ENCODE results near the gene STS.

Gene STS

GRCh38 chrX:7147413-7147977 lies at the start of gene STS:
Gene STS, plus strand, starts transcription at chrX:7147712. Its CDS starts 105,488 bp downstream, at chrX:7253200.
- peak in 12 of 14 donors; percentile 16 to 82 (median 52) for DNase-seq

- no peak for DNase-seq
These were observed 47.5 kb upstream of the STS start for GRCh38 chrX:7100022-7100421.

- DNase-seq: no peak
These were observed 45.4 kb upstream of the STS start for GRCh38 chrX:7102119-7102518.

- no peak for DNase-seq
These were observed 40.9 kb upstream of the STS start for GRCh38 chrX:7106649-7107048.

GRCh38 chrX:7108030-7108429 lies 39.5 kb upstream of the STS start:
- DNase-seq: no peak

- no peak for DNase-seq
These were observed 38.4 kb upstream of the STS start for GRCh38 chrX:7109049-7109531.

- no peak for DNase-seq
These were observed 37.4 kb upstream of the STS start for GRCh38 chrX:7109838-7110793.

GRCh38 chrX:7110821-7111276 lies 36.7 kb upstream of the STS start:
- DNase-seq: no peak

GRCh38 chrX:7111518-7111917 lies 36.0 kb upstream of the STS start:
- DNase-seq: no peak

- DNase-seq: no peak
These were observed 35.4 kb upstream of the STS start for GRCh38 chrX:7112071-7112470.

GRCh38 chrX:7115557-7115956 lies 32.0 kb upstream of the STS start:
- DNase-seq: no peak

GRCh38 chrX:7116081-7116480 lies 31.4 kb upstream of the STS start:
- no peak for DNase-seq

GRCh38 chrX:7117587-7117986 lies 29.9 kb upstream of the STS start:
- DNase-seq: no peak

GRCh38 chrX:7119950-7120877 lies 27.3 kb upstream of the STS start:
- no peak for DNase-seq

GRCh38 chrX:7120878-7121219 lies 26.7 kb upstream of the STS start:
- no peak for DNase-seq

- no peak for DNase-seq
These were observed 20.5 kb upstream of the STS start for GRCh38 chrX:7127056-7127455.

GRCh38 chrX:7131621-7132020 lies 15.9 kb upstream of the STS start:
- peak in 1 of 14 donors; percentile 27 for DNase-seq

GRCh38 chrX:7132335-7133049 lies 15.0 kb upstream of the STS start:
- DNase-seq: no peak

GRCh38 chrX:7133050-7133440 lies 14.5 kb upstream of the STS start:
- DNase-seq: no peak

- DNase-seq: no peak
These were observed 12.5 kb upstream of the STS start for GRCh38 chrX:7134981-7135380.

GRCh38 chrX:7139202-7140081 lies 8.1 kb upstream of the STS start:
- DNase-seq: no peak

All from C1 segment of cervical spinal cord (tissue), 14 donors.